Activated CD8-positive, alpha-beta memory T cell treated with anti-CD3 and anti-CD28 coated beads, Interleukin-2, amount 50 U/mL, for 1 hour (primary cell): ENCODE measurements around the gene ABCA5.

Experiments
- DNase-seq: peaks from one replicate; pipeline ENCODE4 v3.0.0-alpha.2; 2020; ENCODE audit errors: extremely low read depth

The ABCA5 gene

GRCh38 chr17:69327060-69327831, at the start of gene ABCA5:
Gene ABCA5 (minus strand): TSS chr17:69327133. CDS start chr17:69314415, 12,718 bp downstream.
- DNase-seq = peak; percentile 51

DNA sequence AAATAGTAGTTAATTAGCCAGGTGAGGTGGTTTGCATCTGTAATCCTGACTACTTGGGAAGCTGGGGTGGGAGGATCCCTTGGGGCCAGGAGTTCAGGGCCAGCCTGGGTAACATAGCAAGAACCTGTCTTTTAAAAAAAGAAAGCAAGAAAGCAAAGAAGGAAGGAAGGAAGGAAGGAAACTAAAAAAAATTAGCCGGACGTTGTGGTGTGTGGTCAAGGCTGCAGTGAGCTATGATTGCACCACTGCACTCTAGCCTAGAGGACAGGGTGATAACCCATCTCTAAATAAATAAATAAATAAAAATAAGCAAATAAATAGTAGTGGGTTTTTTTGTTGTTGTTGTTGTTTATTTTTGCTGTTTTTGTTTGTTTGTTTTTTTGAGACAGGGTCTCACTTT, 48.3 kb upstream of the ABCA5 start:
- DNase-seq = no peak

- no peak for DNase-seq
Observed at GRCh38 chr17:69373069-69373468, 46.1 kb upstream of the ABCA5 start.

DNA sequence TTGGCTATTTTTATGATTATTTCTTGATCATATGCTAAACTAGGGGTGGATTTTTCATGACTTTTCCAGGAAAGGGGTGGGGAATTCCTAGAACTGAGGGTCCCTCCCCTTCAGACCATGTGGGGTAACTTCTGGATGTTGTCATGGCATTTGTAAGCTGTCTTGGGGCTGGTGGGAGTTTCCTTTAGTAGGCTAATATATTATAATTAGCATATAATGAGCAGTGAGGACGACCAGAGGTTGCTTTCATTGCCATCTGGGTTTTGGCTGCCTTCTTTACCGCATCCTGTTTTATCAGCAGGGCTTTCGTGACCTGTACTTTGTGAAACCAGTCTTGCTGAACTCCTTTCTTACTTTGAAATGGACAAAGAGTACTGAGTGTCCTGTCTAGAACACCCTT, 40.4 kb upstream of the ABCA5 start:
- no peak for DNase-seq

GRCh38 chr17:69363488-69364210, 36.7 kb upstream of the ABCA5 start:
- no peak for DNase-seq

DNA sequence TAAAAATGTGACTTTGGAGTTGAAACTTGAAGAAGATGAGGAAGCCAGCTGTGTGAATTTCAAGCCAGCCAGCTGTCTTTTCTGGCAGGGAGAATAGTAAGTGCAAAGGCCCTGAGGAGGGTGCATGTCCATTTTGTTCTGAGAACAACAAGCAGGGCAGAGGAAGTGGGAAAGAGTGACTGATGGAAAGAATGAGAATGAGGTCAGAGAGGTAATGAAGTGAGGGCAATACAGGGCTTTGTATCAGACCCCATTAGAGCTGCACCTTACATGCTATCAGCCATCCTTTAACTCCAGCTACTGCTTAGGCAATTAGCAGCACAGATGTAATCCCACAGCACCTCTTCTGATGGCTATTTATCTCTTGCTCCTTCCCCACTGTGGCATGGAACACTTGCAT, 34.2 kb upstream of the ABCA5 start:
- no peak for DNase-seq

DNA sequence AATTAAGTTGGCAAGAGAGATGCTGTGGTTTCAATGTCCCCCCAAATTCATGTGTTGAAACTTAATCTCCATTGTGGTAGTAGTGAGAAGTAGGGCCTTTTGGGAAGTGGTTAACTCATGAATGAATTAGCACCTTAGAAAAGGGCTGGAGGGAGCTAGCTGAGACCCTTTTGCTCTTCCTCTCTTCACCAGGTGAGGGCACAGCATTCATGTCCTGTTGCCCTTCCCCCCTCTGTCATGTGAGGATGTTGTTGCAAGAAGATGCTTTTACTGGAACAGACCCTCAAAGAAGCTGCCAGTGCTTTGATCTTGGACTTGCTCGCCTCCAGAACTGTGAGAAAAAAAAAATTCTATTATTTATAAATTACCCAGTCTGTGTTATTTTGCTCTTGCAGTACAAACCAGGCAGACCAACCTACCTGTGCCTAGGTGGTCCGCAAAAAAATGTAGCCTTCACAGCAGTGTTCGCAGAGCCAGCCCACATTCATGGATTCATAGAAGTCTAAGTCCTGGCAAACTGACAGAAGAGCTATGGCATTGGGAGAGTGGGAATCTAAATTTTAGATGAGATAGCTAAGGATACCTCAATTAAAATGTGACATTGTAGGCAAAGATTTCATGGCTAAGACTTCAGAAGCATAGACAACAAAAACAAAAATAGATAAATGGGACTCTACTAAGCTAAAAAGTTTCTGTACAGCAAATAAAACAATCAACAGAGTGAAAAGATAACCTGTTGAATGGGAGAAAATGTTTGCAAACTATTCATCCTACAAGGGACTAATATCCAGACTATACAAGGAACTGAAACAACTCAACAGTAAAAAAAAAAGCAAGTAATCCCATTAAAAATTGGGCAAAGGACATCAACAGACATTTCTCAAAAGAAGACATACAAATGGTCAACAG, 32.0 kb upstream of the ABCA5 start:
- no peak for DNase-seq

DNA sequence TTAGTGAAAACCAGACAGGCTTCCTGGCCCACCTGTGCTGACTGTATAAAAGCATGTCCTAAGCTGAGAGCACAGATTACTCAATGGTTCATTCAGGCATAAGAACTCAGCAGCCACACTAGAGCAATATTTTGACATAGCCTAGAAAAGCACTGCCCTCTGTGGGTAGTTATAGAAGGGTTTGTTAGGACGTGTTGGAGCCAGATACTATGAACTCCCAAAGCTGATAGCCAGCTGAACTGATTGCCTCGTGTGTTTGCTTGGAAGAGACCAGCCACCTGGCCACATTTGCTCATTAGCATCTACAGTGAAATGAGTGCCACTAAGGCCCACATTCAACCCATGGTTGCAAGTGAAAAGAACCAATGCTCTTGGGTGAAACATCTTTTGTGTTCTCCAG, 30.8 kb upstream of the ABCA5 start:
- DNase-seq = no peak

- no peak for DNase-seq
Observed at GRCh38 chr17:69356625-69357024, 29.7 kb upstream of the ABCA5 start.

- DNase-seq = no peak
Observed at GRCh38 chr17:69350911-69351310, 24.0 kb upstream of the ABCA5 start.

- no peak for DNase-seq
Observed at GRCh38 chr17:69348429-69348828, 21.5 kb upstream of the ABCA5 start.

- DNase-seq = no peak
Observed at GRCh38 chr17:69346766-69347165, 19.8 kb upstream of the ABCA5 start.

- DNase-seq = no peak
Observed at GRCh38 chr17:69344939-69345338, 18.0 kb upstream of the ABCA5 start.

- DNase-seq = no peak
Observed at GRCh38 chr17:69342896-69343644, 16.1 kb upstream of the ABCA5 start.

- DNase-seq = no peak
Observed at GRCh38 chr17:69339937-69340336, 13.0 kb upstream of the ABCA5 start.

DNA sequence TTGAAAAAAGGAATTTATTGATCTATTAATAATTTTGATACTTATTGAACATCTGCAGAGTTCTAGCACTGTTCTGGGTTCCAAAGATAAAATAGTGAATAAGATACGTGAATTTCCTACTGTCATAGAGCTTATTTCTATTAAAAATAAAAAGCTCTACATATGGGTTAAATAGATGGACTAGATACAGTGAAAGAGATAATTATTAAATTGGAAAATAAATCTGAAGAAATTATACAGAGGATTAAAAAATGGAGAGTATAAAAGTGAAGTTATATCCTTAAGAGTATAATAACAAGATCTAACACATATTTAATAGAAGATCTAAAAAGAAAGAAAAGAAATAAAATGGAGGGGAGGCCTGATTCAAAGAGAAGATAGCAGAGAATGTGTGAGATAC, 10.1 kb upstream of the ABCA5 start:
- no peak for DNase-seq

GRCh38 chr17:69336580-69336979, 9.6 kb upstream of the ABCA5 start:
- DNase-seq = no peak

GRCh38 chr17:69335058-69335457, 8.1 kb upstream of the ABCA5 start:
- DNase-seq = no peak

DNA sequence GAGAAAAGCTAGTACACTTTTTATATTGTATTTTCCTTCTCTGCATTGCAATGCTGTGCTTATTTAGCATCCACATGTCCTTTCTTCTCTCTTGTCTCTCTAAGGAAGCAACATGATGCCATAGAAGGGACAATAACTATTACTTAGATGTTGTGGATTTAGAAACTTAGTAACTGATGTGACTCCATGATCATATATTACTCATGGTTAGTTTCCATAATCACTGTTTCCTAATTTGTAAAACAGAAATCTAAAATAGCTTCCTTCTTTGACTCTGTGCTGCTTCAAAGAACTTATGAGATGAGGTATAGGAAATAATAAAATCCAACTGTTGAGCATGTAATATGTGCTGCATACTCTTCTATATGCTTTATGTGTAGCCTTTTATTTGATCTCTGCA, 6.6 kb upstream of the ABCA5 start:
- no peak for DNase-seq

DNA sequence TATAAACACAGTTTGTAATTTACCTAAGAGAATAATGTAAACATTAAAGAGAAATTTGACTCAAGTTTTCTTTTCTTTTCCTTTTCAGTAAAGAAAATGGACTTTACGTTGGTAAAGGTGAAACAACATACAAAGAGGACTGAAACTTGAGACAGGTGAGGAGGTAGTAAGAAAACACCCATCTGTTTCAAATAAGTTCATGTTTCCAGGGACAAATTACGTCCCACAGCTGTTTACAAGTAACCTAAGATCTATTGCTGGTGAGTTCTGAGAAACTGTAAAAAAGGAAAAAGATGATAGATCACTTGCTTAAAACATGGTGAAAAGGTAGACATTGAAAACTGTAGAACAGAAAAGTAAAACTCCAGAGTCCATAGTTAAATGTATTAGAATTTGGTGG, 4.8 kb upstream of the ABCA5 start:
- no peak for DNase-seq

DNA sequence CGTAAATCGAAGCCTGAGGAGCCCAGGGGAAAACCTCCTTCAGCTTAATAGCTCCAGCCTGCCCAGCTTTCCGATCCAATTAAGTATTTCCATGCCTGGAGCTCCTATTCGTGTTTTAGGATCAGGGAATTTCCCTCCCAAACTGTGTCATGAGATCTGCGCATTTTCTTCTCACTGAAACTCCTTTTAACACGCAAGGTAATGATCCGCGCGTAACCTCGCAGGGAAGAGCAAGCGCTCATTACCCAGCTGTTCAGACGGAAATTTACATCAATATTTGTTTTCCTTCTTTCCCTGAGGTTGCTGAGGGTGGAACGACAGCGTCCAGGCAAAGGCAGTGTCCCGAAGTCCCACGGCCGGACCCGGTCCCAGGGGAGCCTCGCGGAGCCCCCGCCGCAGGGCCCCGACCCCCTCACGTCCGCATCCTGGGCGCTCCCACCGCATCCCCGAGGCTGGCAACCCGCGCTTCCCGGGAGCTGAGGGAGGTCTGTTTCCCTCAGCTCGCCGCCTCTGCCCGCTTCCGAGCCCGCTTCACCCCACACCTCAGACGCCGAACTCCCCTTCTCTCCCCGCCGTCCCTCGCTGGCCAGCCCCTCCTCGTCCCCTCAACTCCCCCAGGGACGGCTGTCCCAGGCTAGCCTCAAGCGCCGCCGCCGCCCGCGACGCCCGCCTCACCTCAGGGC, 415 bp downstream of the ABCA5 start:
- DNase-seq = no peak
